Measurements from ENCODE around the gene MAP3K9.

GRCh38 chr14:70755655-70756054 is 53.7 kb downstream of the MAP3K9 start:
- TF ChIP-seq SIN3A (IDR thresholded peaks at IDR 0.05; ENCODE audit: borderline replicate concordance, insufficient read depth, low read depth, low read length): no peak
- no peak for TF ChIP-seq CTCF (IDR thresholded peaks at IDR 0.05)
- no peak for TF ChIP-seq POLR2AphosphoS5 (IDR thresholded peaks at IDR 0.05; ENCODE audit: low read depth, low read length)
- TF ChIP-seq REST (IDR thresholded peaks at IDR 0.05; ENCODE audit: insufficient read depth in 1 of 2, low read depth in 2 of 2, low read length in 1 of 2): no peak

Measured in Panc1 (cell line).